GM18870 (cell line): ENCODE measurements around the gene DCAF15.

Source experiments
- ATAC-seq: cut with Tn5 transposase; IDR thresholded peaks from one replicate; pipeline ENCODE4 v1.9.1; 2021; ENCODE audit warnings: moderate library complexity; ENCODE audit not compliant: unreplicated experiment

The DCAF15 gene

DNA sequence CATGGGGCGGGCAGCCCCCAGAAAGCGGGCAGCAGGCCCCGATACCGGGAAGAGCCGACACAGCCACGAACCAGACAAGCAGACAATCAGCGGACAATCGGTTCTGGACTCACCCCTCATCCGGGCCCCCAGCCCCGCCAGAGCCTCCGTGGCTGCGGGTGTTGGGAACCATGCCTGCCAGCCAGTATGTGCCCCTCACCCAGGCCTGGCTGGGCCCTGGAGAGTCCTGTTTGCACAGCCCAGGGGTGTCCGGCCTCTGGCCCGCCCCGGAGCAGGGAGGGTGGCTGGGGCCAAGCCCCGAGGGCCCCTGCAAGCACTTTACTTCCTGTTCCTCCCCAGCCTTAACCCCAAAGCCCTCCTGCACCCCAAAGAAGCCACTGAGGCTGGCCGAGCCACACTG is 21.9 kb upstream of the DCAF15 start:
- no peak for ATAC-seq

DNA sequence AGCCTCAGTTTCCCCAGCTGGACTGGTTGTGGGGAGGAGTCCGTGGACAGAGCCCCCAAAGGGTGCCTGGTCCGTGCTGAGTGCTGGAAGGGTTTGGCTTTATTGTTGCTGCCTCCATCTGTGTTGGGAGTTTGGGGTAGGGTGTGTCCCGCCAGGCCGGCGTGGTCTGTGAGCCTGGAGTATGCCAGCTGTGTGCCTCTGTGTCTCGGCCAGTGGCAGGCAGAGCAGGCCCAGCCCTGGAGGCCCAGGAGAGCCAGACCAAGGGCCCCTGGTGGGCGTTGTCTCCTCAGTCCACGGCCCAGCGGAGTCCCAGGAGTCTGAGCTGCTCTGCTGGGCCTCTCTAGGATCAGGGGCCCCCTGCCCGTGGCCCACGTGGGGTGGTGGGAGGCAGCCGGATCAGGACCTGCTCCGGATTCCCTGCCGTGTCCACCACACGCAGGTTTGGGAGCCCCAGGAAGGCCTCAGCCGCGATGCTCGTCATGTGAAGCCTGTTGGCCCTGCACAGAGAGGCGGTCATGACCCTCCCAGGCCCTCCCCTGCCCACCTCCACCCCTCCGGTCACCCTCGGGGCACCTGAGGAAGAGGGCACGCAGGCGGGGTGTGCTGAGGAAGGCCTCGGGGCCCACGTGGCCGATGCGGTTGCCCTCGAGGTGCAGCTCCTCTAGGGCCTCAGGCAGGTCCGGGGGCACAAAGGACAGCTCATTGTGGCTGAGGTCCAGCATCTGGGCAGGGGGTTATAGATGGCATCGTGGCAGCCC is 20.7 kb upstream of the DCAF15 start:
- no peak for ATAC-seq

DNA sequence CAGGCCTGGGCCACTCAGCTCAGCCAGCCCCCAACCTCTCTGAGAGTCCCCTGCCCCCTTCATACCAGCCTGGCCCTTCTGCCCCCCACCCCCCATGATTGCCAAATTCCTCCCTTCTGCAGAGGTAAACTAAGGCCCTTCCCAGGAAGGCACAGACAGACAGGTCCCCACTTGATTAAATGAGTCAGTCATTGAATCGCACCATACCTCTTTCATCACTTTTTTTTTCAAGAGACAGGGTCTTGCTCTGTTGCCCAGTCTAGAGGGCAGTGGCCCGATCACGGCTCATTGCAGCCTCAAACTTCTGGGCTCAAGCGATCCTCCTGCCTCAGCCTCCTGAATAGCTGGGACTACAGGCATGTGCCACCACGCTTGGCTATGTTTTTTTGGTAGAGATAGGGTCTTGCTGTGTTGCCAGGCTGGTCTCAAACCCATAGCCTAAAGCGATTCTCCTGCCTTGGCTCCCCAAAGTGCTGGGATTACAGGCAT is 20.1 kb upstream of the DCAF15 start:
- ATAC-seq: no peak

DNA sequence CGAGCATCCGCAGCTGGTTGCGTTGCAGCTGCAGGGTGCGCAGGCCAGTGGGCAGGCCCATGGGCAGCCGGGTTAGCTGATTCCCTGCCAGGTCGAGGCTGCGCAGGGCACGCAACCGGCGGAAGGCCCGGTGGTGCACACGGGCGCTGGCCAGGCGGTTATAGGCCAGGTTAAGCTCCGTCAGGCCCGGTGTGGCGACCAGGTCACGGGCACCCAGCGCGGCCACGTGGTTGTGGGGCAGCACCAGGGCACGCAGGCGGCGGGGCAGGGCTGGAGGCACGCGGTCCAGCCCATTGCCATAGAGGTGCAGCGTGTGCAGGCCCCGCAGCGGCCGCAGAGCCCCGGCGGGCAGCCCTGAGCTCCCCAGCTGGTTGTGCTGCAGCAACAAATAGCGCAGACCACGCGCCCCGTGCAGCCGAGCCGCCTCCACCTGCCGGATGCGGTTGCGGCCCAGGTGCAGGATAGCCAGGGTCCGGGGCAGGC is 19.4 kb upstream of the DCAF15 start:
- ATAC-seq: no peak

DNA sequence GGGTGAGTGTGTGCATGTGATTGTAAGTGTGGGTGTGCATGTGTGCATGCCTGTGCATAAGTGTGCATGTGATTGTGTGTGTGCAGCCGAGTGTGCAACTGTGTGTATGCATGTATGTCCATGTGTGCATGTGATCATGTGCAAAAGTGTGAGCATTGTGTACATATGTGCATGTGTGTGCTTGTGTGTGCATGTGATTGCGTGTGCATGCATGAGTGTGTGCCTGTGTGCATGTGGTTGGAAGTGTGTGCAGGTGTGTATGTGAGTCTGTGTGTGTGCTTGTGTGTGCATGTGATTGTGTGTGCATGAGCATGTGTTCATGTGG is 17.6 kb upstream of the DCAF15 start:
- no peak for ATAC-seq

DNA sequence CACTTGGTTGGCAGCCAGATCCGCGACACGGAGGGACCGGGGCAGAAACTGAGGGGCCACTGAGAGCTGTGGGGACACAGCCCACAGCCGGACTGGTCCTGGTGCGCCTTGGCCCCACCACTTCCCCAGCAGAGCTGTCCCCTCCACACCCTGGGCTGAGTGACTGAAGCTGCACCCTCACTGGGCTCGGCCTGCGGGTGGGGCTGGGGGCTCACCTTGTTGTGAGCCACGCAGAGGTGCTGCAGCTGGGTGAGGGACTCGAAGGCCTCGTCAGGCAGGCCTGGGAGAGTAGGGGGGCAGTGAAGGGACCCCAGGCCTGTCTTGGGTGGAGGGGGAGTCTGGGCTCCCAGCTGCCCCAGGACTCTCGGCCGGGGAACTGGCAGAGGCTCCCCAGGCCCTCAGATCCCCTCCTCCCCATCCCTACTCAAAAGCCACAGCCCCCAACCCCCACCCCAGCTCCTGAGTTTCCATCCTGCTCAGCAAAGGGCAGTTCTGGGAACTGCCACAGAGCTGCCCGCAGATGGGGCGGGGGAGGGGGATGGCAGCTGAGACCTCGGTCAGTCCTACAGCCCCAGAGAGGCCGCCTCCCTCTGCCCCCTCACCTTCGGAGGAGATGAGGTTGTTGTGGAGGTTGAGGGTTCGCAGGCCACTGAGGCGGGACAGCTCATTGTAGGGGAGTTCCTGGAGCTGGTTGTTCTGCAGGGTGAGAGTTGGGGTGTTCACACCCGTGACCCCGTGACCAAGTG is 16.4 kb upstream of the DCAF15 start:
- ATAC-seq: no peak

DNA sequence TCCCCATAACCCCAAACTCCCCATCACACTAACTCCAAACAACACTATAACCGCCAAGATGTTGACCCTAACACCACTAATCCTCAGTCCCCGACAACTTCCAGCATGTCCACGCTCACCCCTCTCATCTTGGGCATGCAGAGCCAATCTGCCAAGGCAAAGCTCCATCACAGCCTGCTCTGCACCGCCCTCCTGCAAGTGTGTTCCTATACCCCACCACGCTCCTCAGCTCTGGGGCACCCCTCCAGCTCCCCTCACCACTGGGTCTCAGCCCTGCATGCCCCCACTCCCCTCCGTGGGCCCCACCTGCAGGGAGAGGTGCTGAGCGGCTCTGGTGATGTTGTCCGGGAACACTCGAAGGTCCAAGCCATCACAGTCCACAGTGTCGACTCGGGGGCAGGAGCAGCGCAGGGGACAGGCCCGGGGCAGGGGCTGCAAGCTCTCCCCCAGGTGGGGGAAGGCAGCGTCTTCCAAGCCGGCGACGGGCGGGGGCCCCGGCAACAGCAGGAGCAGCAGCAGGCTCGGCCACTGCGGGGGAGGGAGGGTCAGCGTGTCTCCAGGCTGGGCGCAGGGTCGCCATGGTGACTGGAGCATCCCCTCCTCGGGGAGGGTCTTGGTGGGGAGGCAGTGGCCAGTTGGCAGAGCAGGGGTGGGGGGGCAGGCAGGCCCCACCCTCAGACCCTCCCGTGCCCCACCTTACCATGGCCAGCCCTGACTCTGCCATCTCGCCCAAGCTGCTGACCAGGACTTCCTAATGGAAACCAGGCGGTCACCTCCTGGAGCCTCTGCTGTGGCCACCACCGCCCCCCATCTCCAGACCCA is 14.6 kb upstream of the DCAF15 start:
- no peak for ATAC-seq

DNA sequence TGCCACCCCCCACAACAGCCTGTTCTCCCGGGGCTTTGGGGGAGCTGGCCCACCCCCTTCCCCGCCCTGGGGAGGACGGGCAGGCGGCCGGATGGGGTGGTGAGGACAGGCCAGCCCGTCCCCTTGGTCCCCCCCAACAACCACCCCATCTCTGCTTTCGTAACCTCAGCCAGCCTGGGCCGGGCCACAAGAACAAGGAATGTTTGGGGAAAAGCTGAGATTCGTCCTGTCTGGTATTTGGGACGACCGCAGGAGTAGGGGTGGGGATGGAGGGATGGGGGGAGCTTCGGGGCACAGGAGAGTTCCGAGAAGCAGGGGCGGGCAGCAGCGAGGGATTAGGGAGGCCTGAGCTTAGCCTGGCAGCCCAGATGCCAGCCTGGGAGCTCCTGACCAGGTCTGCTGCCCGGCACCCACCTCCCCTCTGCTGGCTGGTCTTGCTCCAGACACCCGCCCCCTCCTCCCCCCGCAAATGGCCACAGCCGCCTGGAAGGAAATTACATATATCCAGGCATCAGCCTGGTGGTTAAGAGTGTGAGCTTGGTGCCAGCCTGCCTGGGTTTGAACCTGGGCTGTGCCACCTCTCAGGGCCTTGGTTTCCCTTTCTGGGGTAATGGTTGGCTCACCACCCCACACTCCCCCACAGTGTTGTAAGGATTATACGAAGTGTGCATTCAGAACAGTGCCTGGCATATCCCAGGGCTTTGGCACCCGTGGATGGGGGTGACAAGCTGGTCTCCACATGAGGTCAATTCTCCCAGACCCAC is 13.8 kb upstream of the DCAF15 start, which contains the start of gene PODNL1:
Gene PODNL1, minus strand, starts transcription at position 117 of the 764 bp plus-strand sequence. CDS start 236 bp downstream, outside the sequence.
- ATAC-seq: no peak

DNA sequence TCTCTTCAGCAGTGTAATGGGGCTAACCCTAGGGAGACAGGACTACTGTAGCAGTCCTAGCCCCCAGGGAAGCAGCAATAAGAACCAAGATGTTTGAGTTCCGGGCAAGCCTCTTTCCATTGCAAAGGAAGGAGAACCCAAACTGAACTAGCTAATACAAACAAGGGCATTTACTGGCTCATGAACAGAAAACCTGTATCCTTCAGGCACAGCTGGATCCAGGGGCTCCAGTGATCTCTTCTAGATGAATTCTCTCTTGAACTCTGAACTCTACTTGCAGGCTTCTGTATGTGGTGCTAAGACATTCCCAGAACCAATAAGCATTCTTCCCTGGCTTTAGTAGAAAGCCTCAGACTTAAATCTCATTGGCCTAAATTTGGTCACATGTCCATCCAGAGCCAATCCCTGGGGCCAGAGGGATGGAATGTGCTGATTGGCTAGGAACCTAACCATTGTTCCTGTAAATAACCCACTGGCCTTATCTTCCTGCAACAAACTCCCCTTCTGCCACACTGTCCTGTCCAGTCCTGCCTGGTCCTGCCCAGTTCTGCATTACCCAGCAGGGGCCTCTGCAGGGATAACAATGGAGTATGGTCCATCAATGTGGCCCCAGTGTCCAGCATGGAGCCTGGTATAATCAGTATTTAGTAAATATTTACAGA is 10.2 kb upstream of the DCAF15 start:
- ATAC-seq: no peak

DNA sequence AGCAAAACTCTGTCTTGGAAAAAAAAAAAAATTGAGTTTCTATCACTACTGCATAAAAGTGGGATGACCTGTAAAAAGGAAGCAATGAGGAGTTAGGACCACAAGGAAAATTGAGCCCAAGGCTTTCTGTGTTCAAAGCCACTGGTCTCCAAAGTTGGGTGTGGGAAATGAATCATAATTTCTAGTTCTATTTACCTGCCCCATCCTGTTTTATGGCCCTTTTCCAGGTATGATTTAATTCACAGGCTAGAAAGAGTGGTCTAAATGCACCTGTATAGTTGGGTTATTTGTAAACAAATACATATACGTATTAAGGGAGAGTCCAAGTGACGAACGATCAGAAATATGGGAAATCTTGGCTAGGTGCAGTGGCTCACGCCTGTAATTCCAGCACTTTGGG is 5.9 kb upstream of the DCAF15 start:
- no peak for ATAC-seq

DNA sequence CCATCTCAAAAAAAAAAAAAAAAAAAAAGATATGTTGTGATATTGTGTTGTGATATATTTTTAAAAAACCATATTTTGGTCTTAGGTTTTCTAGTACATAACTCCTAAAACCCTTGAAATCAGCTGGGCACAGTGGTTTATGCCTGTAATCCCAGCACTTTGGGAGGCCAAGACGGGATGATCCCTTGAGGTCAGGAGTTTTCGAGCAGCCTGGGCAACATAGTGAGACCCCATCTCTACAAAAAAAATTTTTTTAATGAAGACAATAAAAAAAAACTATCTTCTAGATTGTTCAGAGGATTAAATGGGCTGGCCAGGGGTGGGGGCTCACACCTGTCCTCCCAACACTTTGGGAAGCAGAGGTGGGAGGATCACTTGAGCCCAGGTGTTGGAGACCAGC is 1.3 kb upstream of the DCAF15 start:
- no peak for ATAC-seq

DNA sequence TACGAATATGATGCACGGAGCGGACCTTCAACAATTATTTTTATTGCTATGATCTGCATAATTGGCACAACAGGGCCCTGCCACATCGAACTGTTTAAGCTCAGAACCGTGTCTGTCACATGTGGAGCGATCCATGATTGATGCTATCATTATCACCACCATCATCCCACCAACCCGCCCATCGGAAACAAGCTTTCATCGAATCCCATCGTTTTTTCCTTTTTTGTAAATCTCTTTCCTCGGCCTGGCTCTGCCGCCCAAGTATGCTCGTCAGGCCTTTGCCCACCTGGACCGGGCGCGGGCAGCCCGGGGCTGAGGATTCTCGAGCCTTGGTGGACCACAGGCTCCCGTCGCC is 533 bp upstream of the DCAF15 start:
- ATAC-seq: no peak

DNA sequence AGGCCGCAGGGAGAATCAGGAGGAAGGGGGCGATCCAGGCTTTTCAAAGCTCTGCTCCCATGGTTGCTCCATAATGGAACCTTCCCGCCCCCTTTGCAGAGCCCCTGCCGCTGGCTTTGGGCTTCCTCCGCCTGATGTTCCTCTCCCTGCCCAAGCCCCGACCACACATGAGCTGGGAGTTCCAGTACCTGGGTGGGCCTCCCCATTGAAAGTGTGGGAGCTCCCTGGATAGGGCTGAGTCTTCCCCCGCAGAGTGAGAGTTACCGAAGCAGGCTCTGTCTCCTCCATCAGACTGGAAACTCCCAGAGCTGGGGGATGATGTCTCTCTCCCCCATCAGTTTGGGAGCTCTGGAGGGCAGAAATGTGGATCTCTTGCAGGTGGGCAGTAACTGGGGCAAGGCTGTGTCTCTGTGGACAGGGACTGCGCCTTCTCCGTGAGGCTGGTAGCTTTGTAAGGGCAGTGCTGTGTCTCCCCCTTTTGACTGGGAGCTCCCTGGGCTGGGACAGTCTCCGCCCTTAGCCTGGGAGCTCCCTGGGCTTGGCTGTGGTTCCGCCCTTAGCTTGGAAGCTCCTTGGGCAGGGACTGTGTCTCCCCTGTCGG is 722 bp downstream of the DCAF15 start:
- ATAC-seq: no peak

DNA sequence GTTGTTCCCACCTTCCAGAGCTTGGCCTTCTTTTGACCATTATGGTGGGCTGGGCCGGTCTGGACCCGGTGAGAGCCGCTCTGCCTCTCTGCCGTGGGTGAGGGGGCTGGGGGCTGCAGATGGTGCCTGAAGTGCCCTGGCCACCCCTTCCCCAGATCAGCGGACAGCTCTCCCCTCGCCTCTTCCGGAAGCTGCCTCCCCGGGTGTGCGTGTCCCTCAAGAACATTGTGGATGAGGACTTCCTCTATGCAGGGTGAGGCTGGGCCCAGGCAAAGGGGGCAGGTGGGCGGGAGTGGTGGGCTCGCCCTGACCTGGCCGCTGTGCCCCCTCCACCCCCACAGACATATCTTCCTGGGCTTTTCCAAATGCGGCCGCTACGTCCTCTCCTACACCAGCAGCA is 1.9 kb downstream of the DCAF15 start:
- ATAC-seq: no peak

DNA sequence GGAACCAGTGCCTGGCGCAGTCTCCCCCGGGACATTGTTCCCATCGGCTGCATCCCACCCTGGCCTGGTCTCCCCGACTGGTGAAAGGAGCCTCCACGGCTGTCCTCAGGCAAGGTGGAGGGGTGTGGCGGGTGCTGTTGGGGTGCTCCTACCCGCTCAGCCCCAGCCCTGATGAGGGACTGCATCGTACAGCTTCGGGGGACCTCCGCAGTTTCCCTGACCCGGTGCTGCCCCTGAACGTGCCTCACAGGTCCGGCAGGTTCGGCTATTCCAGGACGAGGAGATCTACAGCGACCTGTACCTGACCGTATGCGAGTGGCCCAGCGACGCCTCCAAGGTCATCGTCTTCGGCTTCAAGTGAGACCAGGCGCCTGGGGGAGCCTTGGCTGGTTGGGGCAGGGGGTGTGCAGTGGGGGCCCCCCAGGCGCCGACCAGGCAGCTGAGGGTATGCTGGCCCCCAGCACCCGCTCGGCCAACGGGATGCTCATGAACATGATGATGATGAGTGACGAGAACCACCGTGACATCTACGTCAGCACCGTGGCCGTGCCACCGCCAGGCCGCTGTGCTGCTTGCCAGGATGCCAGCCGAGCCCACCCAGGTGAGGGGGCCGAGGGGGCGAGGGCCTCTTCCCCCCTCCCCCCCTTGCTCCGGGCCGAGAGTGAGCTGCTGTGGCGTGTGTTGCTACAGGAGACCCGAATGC is 3.5 kb downstream of the DCAF15 start:
- no peak for ATAC-seq

DNA sequence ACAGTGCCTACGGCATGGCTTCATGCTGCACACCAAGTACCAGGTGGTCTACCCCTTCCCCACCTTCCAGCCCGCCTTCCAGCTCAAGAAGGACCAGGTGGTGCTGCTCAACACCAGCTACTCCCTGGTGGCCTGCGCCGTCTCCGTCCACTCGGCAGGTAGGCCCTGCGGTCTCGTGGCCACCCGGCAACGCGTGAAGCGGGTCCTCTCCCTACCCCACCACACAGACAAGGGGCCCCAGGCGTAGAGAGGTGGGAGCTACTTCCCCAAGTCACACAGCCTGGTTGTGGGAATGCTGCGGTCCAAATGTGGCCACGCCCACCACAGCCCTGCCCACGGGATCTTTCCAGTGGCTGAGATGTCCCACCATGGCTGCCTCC is 4.0 kb downstream of the DCAF15 start:
- ATAC-seq: no peak

DNA sequence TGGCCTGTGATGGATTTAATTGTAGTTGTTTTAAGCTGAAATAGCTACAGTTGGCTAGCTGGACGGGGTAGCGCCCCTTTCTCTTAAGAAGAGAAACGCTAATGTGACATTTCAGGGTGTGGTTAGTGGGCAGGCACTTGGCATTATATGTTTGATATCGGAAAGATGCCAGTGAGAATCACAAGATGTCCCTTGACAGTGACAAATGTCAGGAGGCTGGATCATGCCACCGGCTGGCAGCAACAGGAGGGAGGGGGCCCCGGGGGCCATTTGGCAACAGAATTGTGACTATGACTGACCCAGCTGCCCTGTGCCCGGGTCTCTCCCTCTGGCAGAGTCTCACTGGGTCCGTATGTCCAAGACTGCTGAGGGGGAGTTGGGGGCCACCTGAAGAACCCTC is 4.7 kb downstream of the DCAF15 start:
- ATAC-seq: no peak

DNA sequence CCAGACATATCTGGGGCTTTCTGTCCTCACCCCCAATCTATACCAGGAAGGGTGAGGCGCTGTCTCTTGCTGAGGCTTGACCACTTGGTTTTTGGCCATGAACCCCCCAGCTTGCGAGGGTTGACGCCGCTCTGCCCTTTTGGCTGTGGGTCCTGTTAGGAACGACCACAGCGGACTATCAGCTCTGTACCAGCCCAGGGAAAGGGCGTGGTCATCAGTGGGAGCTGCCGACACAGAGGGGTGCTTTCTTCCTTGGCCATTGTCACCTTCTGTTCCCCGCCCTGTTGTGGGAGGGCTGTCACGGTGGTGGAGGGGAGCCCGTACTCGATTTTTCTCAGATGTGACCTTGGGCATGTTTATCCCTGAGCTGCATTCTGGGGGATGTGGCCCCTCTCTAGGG is 5.7 kb downstream of the DCAF15 start:
- no peak for ATAC-seq
